GM23338 (cell line): ENCODE results near the gene CAPN8. TPM values are rescaled to one million over a fixed set of nuclear protein-coding genes. Genes with fewer than 3 reads are reported as not detected.

Experiments used
- ATAC-seq: fragments of 200-7000 bp; cut with Tn5 transposase; 3 replicates; pipeline ENCODE4 v1.9.1; 2020
- DNase-seq: peaks from one replicate; pipeline ENCODE4 v3.0.0-alpha.2; 2015; ENCODE audit warnings: low spot score
- H2AFZ ChIP-seq: fragments of 200-600 bp; sonication (generic); 2 replicates; pipeline ENCODE4 v1.8.0; 2016; ENCODE audit warnings: antibody characterized with exemption, mild to moderate bottlenecking, moderate library complexity
- H3F3A ChIP-seq: fragments of 200-600 bp; sonication (generic); replicated peaks from 2 replicates; pipeline ENCODE4 v1.8.0; 2017; ENCODE audit warnings: antibody characterized with exemption, mixed run types, low read depth
- H3K27ac ChIP-seq: fragments of 200-600 bp; sonication (generic); 2 replicates; pipeline ENCODE4 v1.6.1; 2016; ENCODE audit warnings: low read depth
- H3K27me3 ChIP-seq: fragments of 200-600 bp; sonication (generic); 2 replicates; pipeline ENCODE4 v1.8.0; 2016; ENCODE audit warnings: mild to moderate bottlenecking, mixed run types, moderate library complexity; ENCODE audit not compliant: insufficient read depth
- H3K36me3 ChIP-seq: fragments of 200-600 bp; sonication (generic); 2 replicates; pipeline ENCODE4 v1.8.0; 2016; ENCODE audit warnings: mild to moderate bottlenecking; ENCODE audit not compliant: insufficient read depth
- H3K4me1 ChIP-seq: fragments of 200-600 bp; sonication (generic); 2 replicates; pipeline ENCODE4 v1.8.0; 2016; ENCODE audit warnings: mild to moderate bottlenecking, moderate library complexity; ENCODE audit not compliant: insufficient read depth
- H3K4me2 ChIP-seq: fragments of 200-600 bp; sonication (generic); 2 replicates; pipeline ENCODE4 v1.7.1; 2017; ENCODE audit warnings: mixed run types
- H3K4me3 ChIP-seq: fragments of 200-600 bp; sonication (generic); 2 replicates; pipeline ENCODE4 v1.6.1; 2016; ENCODE audit warnings: mixed run types
- H3K79me2 ChIP-seq: fragments of 200-600 bp; sonication (generic); replicated peaks from 2 replicates; pipeline ENCODE4 v1.8.0; 2017; ENCODE audit warnings: mild to moderate bottlenecking; ENCODE audit not compliant: insufficient read depth
- H3K9me2 ChIP-seq: fragments of 200-600 bp; sonication (generic); 2 replicates; pipeline ENCODE4 v1.8.0; 2017; ENCODE audit not compliant: insufficient read depth
- H4K20me1 ChIP-seq: fragments of 200-600 bp; sonication (generic); replicated peaks from 2 replicates; pipeline ENCODE4 v1.8.0; 2017; ENCODE audit warnings: mild to moderate bottlenecking; ENCODE audit not compliant: insufficient read depth
- H3K27ac Mint-ChIP-seq: 2 replicates; pipeline ENCODE4 v1.8.0; 2020; ENCODE audit warnings: inconsistent platforms, mild to moderate bottlenecking, moderate library complexity, mixed read lengths
- H3K27me3 Mint-ChIP-seq: 3 replicates; pipeline ENCODE4 v1.8.0; 2022; ENCODE audit warnings: low read depth, mild to moderate bottlenecking, moderate library complexity, mixed read lengths, inconsistent platforms; ENCODE audit not compliant: insufficient read depth, poor library complexity
- H3K36me3 Mint-ChIP-seq: 3 replicates; pipeline ENCODE4 v1.8.0; 2021; ENCODE audit warnings: low read depth, mild to moderate bottlenecking, inconsistent platforms, moderate library complexity, mixed read lengths
- H3K4me1 Mint-ChIP-seq: 3 replicates; pipeline ENCODE4 v1.8.0; 2020; ENCODE audit warnings: mild to moderate bottlenecking, inconsistent platforms, mixed read lengths
- H3K4me3 Mint-ChIP-seq: 3 replicates; pipeline ENCODE4 v1.8.0; 2021; ENCODE audit warnings: moderate library complexity, mild to moderate bottlenecking, inconsistent platforms, mixed read lengths
- H3K9me3 Mint-ChIP-seq: 3 replicates; pipeline ENCODE4 v1.8.0; 2020; ENCODE audit warnings: moderate library complexity, mild to moderate bottlenecking, inconsistent platforms, mixed read lengths
- CREB1 ChIP-seq: fragments of 250-450 bp; sonication (Bioruptor Pico); IDR thresholded peaks from 2 replicates; pipeline ENCODE4 v1.5.0; 2020; ENCODE audit warnings: low read depth, mild to moderate bottlenecking, moderate library complexity
- EZH2 ChIP-seq: fragments of 200-600 bp; sonication (generic); IDR thresholded peaks from one replicate; pipeline ENCODE4 v1.8.0; 2017; ENCODE audit warnings: antibody characterized with exemption, mild to moderate bottlenecking, low read depth; ENCODE audit not compliant: unreplicated experiment
- EZH2phosphoT487 ChIP-seq: fragments of 200-600 bp; sonication (generic); IDR thresholded peaks from one replicate; pipeline ENCODE4 v1.8.1; 2018; ENCODE audit warnings: antibody characterized with exemption; ENCODE audit not compliant: unreplicated experiment
- JUNB ChIP-seq: IDR thresholded peaks from one replicate; pipeline ENCODE4 v1.6.1; 2016; ENCODE audit warnings: antibody characterized with exemption; ENCODE audit not compliant: unreplicated experiment
- NANOG ChIP-seq: IDR thresholded peaks from 2 replicates; pipeline ENCODE4 v1.6.1; 2016; ENCODE audit warnings: antibody characterized with exemption, borderline replicate concordance
- POLR2AphosphoS5 ChIP-seq: IDR thresholded peaks from 2 replicates; pipeline ENCODE4 v1.6.1; 2016; ENCODE audit warnings: antibody characterized with exemption, low read depth
- STAT1 ChIP-seq: IDR thresholded peaks from one replicate; pipeline ENCODE4 v1.6.1; 2016; ENCODE audit warnings: antibody characterized with exemption; ENCODE audit not compliant: unreplicated experiment
- ZNF114 ChIP-seq: fragments of 250-450 bp; sonication (Bioruptor Pico); IDR thresholded peaks from 2 replicates; pipeline ENCODE4 v1.5.0; 2020; ENCODE audit warnings: mild to moderate bottlenecking, moderate library complexity
- ZNF331 ChIP-seq: fragments of 250-450 bp; sonication (Bioruptor Pico); IDR thresholded peaks from 2 replicates; pipeline ENCODE4 v1.5.0; 2020; ENCODE audit warnings: low read depth, mild to moderate bottlenecking, moderate library complexity
- polyA plus RNA-seq: library from polyadenylated mRNA; unstranded; fragments of >200 nt; fragmentation: Nextera tagmentation; extraction: Ambion mirVana; gene quantifications from 2 replicates; pipeline ENCODE4 v1.2.1, GENCODE V29; 2016
- total RNA-seq: library from RNA; depleted of rRNA; stranded (reverse); fragments of >200 nt; shearing (Covaris generic); gene quantifications from 2 replicates; pipeline ENCODE4 v1.2.3, GENCODE V29; 2014
- TF ChIP-seq, protein P1 (sequence below), 2 experiments: fragments of 200-600 bp in 1 of 2; sonication (generic) in 1 of 2; conservative IDR thresholded peaks; 2 replicates each; pipeline versions ENCODE4 v1.5.1 to v1.6.1; 2016 to 2017; ENCODE audit warnings: antibody characterized with exemption in 2 of 2, low read depth in 2 of 2, mild to moderate bottlenecking in 2 of 2, moderate library complexity in 1 of 2
- TF ChIP-seq, protein P2 (sequence below): IDR thresholded peaks from 2 replicates; pipeline ENCODE4 v1.6.1; 2016; ENCODE audit warnings: antibody characterized with exemption
- TF ChIP-seq, protein P3 (sequence below): fragments of 250-450 bp; sonication (Bioruptor Pico); IDR thresholded peaks from 2 replicates; pipeline ENCODE4 v1.5.0; 2020; ENCODE audit warnings: mild to moderate bottlenecking, moderate library complexity

The CAPN8 gene
- total and polyA plus RNA-seq, 2 experiments from 2014 or later: not detected

DNA sequence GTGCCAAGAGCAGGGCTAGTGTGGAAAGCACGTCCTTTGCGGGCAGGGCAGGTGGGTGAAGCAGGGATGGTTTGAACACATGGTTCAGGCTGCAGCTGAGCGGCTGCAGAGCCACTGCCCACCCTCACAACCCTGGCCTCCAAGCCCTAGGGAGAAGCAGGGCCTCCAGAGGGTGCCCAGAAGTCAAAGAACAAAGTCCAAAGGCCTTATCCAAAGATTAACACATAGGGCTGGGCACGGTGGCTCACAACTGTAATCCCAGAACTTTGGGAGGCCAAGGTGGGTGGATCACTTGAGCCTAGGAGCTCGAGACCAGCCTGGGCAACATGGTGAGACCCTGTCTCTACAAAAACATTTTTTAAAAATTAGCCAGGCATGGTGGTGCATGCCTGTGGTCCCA lies 46.8 kb downstream of the CAPN8 start (continued):
- TF ChIP-seq, protein P1, sequence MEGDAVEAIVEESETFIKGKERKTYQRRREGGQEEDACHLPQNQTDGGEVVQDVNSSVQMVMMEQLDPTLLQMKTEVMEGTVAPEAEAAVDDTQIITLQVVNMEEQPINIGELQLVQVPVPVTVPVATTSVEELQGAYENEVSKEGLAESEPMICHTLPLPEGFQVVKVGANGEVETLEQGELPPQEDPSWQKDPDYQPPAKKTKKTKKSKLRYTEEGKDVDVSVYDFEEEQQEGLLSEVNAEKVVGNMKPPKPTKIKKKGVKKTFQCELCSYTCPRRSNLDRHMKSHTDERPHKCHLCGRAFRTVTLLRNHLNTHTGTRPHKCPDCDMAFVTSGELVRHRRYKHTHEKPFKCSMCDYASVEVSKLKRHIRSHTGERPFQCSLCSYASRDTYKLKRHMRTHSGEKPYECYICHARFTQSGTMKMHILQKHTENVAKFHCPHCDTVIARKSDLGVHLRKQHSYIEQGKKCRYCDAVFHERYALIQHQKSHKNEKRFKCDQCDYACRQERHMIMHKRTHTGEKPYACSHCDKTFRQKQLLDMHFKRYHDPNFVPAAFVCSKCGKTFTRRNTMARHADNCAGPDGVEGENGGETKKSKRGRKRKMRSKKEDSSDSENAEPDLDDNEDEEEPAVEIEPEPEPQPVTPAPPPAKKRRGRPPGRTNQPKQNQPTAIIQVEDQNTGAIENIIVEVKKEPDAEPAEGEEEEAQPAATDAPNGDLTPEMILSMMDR (conservative IDR thresholded peaks at IDR 0.05; ENCODE audit: low read depth in 2 of 2): no peak
- no peak for TF ChIP-seq POLR2AphosphoS5
- TF ChIP-seq NANOG: no peak
- no peak for TF ChIP-seq EZH2
- no peak for TF ChIP-seq CREB1 (CRISPR knock-in tag)
- TF ChIP-seq EZH2phosphoT487: no peak
- TF ChIP-seq ZNF331: no peak
- TF ChIP-seq, protein P2, sequence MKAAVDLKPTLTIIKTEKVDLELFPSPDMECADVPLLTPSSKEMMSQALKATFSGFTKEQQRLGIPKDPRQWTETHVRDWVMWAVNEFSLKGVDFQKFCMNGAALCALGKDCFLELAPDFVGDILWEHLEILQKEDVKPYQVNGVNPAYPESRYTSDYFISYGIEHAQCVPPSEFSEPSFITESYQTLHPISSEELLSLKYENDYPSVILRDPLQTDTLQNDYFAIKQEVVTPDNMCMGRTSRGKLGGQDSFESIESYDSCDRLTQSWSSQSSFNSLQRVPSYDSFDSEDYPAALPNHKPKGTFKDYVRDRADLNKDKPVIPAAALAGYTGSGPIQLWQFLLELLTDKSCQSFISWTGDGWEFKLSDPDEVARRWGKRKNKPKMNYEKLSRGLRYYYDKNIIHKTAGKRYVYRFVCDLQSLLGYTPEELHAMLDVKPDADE: no peak
- TF ChIP-seq ZNF114 (CRISPR knock-in tag): no peak

DNA sequence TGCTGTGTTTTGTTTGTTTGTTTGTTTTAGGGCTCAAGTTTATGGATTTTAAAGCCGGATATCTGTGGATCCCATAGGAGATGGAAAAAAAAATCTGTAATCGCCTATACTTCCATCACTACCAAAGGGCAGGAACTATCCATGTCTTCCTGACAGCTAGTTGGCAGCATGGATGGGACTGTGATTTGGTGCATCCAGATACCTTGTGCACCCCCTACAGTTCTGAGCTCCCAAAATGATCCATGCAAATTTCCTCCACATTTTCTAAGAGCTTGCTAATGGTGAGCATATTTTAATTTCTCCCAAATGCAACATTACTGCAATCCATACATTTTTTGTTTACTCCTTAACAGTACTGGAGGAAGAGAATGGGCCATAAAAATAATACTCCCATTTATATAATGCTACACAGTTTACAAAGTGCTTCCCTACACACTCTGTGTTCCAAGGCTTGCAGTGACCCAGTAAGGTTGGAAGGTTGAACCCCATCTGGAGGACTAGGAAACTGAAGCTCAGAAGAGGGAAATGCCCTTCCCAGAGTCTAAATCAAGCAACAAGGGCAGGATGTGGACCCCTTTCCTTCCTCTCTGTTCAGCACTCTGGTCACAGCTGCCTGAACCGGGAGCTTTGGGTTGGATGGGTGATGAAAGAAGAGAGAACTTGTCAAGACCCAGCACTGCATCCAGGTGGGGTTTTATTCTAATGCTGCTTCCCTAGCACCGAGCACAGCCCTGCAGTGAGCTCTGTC lies 48.0 kb downstream of the CAPN8 start:
- H3K9me2 ChIP-seq: no peaks in the 10 kb centered on the region; the same call in 1 of the 2 replicates
- DNase-seq: no peak
- no peaks in the 10 kb centered on the region for H3F3A ChIP-seq
- no peak overlapping the region for H3K27ac ChIP-seq
- Mint-ChIP-seq H3K4me3 (no peak overlapping the region), H3K4me1 (peaks cover 6% of the 10 kb centered on the region), H3K27me3 (peaks cover 4% of the 10 kb centered on the region), H3K27ac (no peak overlapping the region), H3K36me3 (no peaks in the 10 kb centered on the region), H3K9me3 (no peaks in the 10 kb centered on the region)
- no peaks in the 10 kb centered on the region for H3K4me1 ChIP-seq
- no peaks in the 10 kb centered on the region for H3K36me3 ChIP-seq
- H2AFZ ChIP-seq: no peak overlapping the region
- no peak overlapping the region for H3K4me2 ChIP-seq
- no peaks in the 10 kb centered on the region for H3K79me2 ChIP-seq
- H3K4me3 ChIP-seq: no peak overlapping the region
- H3K27me3 ChIP-seq: no peaks in the 10 kb centered on the region
- no peaks in the 10 kb centered on the region for H4K20me1 ChIP-seq
- no peak for ATAC-seq
- TF ChIP-seq STAT1: no peak
- no peak for TF ChIP-seq CREB1 (CRISPR knock-in tag)
- TF ChIP-seq POLR2AphosphoS5: no peak
- TF ChIP-seq, protein P1 (conservative IDR thresholded peaks at IDR 0.05; ENCODE audit: low read depth in 2 of 2): no peak
- TF ChIP-seq JUNB: no peak
- TF ChIP-seq, protein P3, sequence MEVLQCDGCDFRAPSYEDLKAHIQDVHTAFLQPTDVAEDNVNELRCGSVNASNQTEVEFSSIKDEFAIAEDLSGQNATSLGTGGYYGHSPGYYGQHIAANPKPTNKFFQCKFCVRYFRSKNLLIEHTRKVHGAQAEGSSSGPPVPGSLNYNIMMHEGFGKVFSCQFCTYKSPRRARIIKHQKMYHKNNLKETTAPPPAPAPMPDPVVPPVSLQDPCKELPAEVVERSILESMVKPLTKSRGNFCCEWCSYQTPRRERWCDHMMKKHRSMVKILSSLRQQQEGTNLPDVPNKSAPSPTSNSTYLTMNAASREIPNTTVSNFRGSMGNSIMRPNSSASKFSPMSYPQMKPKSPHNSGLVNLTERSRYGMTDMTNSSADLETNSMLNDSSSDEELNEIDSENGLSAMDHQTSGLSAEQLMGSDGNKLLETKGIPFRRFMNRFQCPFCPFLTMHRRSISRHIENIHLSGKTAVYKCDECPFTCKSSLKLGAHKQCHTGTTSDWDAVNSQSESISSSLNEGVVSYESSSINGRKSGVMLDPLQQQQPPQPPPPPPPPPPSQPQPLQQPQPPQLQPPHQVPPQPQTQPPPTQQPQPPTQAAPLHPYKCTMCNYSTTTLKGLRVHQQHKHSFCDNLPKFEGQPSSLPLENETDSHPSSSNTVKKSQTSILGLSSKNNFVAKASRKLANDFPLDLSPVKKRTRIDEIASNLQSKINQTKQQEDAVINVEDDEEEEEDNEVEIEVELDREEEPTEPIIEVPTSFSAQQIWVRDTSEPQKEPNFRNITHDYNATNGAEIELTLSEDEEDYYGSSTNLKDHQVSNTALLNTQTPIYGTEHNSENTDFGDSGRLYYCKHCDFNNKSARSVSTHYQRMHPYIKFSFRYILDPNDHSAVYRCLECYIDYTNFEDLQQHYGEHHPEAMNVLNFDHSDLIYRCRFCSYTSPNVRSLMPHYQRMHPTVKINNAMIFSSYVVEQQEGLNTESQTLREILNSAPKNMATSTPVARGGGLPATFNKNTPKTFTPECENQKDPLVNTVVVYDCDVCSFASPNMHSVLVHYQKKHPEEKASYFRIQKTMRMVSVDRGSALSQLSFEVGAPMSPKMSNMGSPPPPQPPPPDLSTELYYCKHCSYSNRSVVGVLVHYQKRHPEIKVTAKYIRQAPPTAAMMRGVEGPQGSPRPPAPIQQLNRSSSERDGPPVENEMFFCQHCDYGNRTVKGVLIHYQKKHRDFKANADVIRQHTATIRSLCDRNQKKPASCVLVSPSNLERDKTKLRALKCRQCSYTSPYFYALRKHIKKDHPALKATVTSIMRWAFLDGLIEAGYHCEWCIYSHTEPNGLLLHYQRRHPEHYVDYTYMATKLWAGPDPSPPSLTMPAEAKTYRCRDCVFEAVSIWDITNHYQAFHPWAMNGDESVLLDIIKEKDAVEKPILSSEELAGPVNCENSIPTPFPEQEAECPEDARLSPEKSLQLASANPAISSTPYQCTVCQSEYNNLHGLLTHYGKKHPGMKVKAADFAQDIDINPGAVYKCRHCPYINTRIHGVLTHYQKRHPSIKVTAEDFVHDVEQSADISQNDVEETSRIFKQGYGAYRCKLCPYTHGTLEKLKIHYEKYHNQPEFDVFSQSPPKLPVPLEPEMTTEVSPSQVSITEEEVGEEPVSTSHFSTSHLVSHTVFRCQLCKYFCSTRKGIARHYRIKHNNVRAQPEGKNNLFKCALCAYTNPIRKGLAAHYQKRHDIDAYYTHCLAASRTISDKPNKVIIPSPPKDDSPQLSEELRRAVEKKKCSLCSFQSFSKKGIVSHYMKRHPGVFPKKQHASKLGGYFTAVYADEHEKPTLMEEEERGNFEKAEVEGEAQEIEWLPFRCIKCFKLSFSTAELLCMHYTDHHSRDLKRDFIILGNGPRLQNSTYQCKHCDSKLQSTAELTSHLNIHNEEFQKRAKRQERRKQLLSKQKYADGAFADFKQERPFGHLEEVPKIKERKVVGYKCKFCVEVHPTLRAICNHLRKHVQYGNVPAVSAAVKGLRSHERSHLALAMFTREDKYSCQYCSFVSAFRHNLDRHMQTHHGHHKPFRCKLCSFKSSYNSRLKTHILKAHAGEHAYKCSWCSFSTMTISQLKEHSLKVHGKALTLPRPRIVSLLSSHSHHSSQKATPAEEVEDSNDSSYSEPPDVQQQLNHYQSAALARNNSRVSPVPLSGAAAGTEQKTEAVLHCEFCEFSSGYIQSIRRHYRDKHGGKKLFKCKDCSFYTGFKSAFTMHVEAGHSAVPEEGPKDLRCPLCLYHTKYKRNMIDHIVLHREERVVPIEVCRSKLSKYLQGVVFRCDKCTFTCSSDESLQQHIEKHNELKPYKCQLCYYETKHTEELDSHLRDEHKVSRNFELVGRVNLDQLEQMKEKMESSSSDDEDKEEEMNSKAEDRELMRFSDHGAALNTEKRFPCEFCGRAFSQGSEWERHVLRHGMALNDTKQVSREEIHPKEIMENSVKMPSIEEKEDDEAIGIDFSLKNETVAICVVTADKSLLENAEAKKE (CRISPR knock-in tag): no peak
- TF ChIP-seq ZNF114 (CRISPR knock-in tag): no peak
